Stimulated activated naive CD4-positive, alpha-beta T cell (primary cell): ENCODE results near the gene STK26.
A peak's percentile ranks its signal among the peaks of the same experiment; 100 is the strongest.
"Not testable (repeated sequence)": the region's sequence is repeated elsewhere in the genome, so short reads cannot be mapped to it uniquely, and the experiment has no call there.

Experiments used
- DNase-seq, 6 experiments: peaks; one replicate each; lab custom pipeline; 2025; lab: John Stamatoyannopoulos, UW

Gene STK26

DNA sequence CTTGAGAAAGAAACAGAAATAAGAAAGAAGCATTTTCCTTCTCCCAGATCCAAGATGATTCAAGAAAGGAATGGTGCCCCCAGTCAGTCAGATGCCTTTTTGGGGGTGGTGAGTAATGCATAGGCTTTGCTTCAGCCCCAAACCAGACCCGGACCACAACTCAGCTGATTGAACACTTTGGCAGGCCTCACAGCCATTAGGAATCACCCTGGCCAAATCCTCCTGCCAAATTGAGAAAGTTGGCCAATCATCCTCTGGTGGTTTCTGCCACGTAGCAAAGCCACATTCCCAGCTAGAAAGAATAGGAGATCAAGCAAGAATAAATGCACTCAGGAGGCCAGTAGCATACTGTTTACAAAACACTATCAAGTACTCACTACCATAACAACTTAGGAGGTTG lies 71.1 kb downstream of the STK26 start:
- DNase-seq: no peak

DNA sequence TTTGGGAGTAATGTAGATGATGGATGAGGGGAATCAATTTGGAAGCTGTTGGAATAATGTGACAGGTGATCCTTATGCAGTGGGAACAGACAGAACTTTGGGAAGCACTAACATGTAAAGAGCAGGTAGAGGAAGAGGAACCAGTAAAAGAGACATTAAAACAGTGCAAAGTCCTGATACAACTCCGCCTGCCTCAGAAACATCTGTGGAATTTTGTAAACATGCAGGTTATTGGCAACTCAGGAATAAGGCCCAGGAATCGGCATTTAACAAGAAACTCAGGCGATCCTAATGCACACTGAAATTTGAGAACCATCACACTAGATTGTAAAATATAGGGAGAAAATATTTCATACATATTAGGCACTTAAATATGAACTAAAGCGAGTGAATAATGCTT lies 75.6 kb downstream of the STK26 start:
- DNase-seq: not testable (repeated sequence)

DNA sequence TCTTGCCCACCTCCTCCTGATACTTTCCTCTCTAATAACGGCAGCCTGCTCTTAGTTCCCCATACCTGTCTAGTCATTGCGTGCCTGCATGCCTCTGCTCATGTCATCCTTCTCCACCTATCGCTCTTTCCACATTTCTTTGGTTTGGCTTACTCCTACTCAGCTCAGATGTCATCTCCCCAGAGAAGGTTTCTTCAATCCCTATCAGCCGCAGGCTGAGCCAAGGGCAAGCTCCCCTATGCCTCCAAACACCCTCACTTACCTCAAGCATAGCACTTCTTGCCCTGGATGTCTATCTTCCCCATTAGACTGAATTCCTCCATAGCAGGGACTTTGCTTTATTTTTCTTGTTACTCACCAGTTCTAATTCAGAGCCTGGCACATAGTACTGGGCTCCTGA lies 78.1 kb downstream of the STK26 start:
- DNase-seq: no peak

DNA sequence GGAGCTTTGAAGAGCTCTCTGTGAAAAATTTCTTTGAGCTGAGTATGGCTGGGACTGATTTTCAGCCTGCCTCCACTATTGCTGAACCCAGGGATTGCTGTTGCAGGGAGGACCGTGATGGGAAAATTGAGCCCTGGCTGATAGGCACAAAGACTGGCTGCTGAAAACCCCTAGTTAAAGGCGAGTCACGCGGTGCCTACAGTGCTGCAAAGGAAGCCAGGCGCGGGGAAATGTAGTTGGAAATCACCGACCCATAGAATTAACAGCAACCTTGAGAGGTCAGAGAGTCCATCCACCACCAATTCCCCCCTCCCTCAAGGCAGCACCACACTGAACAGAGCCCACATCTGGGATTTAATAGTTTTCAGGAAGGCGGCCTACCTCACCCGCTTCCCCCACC lies 78.7 kb downstream of the STK26 start:
- DNase-seq: no peak

DNA sequence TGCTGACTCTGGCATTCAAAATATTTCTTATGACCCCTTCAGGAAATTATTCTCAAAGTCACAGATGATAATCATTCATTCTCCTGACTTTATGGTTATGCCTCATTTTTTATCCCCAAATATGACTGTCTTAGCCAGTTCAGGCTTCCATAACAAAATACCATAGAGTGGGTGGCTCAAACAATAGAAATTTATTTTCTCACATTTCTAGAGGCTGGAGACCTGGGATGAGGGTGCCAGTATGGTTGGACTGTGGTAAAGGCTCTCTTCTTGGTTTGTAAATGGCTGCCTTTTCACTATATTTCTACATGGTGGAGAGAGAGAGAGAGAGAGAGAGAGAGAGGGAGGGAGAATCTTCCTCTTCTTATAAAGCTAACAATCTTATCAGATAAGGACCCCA lies 84.2 kb downstream of the STK26 start:
- DNase-seq: no peak

DNA sequence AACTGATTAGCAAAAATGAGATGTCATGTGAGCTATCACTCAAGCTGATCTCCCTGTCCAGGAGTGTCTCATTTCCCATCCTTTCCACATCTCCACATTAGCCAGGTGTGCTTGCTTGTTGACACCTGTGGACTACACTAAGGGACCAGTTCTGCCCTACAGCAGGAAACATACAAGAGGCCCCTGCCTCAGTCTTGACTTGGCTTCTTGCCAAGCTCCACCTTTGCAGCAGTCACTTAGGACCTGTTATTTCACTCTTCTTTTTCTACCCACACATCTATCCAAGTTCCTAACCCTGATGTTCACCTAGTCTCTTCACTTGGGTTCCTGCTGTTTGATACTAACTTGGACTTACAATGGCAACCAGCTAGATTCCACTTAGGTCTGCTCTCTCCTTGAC lies 91.5 kb downstream of the STK26 start:
- peak in 1 of 6 experiments; percentile 10 for DNase-seq

DNA sequence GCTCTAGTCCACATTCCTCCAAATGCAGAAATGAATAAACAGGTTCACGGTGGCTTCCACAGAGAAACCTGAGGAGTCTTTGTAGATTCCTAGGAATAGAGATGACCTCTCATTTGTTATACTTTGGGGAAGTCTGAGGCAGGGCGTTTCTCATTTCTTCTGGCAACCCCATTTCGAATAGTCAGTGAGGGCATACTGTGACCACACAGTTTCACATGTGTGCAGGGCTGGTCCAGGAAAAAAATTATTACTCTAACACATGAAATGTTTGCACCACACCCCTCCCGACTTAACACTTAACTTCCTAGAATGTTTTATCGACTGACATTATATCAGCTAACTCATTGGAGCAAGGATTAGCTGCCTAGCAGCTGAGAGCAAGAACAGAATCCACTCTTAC lies 92.7 kb downstream of the STK26 start:
- no peak for DNase-seq

DNA sequence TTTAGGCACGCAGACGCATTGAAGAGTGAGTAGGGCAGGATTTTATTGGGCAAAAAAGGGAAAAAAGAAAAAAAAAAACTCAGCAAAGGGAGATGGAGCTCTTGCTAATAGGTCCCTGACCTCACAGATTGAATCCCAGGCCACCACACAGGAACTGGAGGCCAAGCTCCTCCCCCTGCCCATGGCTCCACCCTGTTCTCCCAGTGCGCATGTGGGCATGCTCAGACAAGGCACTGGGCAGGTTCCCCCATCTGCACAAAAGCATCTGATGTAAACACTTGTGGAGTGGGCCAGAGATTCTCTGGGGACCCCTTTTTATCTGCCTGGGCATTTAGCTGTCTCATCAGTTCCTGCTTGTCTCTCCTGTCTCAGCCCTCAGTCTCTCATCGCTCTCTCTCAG lies 95.3 kb downstream of the STK26 start:
- DNase-seq: no peak

DNA sequence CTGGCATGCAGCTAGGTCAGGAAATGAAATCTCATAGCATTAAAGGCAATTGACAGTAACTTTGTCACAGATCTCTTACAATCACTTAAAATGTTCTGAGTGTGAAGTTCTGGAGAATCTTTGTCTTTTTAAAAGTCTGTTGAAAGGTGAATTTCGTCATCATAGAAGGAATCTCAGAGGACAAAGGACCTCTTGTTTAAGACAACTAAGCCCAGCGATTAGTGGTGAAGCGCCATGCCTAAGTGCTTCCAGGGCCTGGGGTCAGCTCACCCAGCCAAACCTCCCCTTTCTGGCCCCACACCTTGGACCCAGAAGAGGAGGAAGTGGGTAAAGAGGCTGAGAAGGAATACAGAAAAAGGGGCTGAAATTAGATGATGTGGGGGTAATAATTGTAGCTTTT lies 96.2 kb downstream of the STK26 start:
- no peak for DNase-seq

DNA sequence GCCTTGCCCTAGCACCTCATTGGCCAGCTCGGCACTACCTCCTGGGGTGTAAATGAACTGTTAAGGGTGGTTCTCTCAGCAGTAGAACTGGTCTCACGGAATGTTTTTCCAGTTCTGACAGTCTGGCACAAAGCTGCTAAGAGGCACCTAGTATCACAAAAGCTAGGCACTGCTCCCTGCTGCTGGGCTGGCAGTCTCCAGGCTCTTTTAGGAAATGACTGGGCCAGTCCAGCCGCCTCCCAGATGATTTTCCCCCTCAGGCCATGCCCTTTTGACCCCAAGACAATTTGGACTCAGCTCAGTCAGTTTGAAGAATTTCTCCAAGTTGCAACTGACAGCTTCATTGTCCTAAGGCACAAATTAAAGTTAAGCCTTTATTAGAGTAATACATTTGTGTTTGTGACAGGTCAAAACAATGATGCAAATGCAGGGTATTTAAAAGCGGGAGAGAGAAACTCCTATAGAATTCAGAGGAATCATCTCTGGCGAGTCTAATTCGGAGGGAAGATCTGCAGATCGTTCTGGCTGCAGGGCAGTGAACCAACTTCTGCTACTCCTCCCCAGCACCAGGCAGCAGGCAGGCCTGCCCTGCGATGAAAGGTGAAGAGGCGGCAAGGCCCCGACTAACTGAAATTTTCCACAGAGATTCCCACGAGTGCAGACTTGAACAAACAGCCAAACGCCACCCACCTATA lies 96.9 kb downstream of the STK26 start:
- no peak for DNase-seq

DNA sequence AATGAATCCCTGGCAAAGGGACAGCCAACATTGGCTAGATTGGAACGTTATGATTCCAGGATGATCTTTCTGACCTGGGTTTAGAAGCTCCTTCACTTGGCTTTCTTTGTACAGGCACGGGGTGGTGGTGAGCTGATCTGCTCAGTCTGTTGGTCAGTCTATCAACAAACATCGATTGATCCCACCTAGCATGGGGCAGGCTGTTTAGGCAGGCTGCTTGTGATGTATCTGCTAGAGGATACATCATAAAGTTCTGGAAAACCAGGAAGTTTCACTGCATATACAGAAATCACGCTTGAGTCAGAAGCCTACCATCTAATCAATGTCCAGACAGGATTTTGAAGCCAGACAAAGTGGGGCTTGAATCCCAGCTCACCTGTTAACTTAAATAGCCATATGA lies 97.8 kb downstream of the STK26 start:
- no peak for DNase-seq
